DMS114 treated with DMSO at 0.1 percent for 48 hours (cell line): ENCODE data around the gene EHF.

Experiments
- DNase-seq: peaks from one replicate; lab custom pipeline; 2025; ENCODE audit not compliant: unreplicated experiment; lab: John Stamatoyannopoulos, UW

Gene EHF

DNA sequence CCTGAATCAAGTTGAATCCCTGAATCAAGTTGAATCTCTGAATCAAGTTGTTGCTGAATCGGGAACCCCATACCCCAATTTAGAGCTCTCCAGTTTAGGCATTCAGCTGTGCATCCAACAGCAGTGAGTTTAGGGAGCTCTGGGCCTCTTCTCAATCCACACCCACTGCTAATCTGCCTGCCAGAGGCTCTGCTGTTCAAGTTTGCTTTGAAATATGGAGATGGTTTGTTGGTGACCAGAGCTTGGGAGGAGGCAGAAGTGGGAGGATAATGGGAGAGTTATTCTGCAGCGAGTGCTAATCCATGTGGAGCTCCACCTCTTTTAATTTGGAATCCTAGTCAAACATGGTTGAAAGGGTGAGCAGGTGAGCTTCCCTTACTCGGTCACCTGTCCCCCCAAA, 22.4 kb downstream of the EHF start:
- no peak for DNase-seq

DNA sequence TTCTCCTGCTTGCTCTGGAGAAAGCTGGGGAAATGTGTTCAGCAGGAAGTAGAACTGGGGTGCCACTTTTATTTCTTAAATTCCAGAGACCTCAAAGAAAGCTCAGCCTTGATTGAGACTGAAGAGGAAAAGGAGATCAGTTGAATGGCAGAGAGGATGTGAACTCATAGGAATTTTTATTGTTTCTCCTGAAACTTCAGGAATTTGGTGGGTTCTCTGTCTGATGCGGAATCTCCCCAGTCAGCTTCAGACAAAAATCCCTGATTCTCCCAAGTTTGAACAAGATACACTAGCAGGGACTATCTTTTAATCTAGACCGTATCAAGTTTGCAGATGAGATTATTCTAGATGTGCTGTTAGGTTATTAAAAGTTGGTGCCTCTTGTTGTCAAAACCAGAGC, 23.0 kb downstream of the EHF start:
- DNase-seq = no peak

- DNase-seq = no peak
Measured at GRCh38 chr11:34644669-34645406, 23.9 kb downstream of the EHF start.

DNA sequence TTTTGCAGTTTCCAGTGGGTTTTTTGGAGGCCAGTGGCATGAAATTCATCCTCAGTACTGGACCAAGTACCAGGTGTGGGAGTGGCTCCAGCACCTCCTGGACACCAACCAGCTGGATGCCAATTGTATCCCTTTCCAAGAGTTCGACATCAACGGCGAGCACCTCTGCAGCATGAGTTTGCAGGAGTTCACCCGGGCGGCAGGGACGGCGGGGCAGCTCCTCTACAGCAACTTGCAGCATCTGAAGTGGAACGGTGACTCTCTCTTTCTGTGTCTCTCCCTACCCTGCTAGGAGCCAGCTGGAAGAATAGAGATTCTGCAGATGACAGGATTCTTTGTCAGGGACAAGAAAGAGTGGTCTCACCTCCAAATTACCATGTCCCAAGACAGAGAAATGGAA, 25.5 kb downstream of the EHF start:
- DNase-seq = no peak

GRCh38 chr11:34647131-34647530, 26.2 kb downstream of the EHF start:
- no peak for DNase-seq

DNA sequence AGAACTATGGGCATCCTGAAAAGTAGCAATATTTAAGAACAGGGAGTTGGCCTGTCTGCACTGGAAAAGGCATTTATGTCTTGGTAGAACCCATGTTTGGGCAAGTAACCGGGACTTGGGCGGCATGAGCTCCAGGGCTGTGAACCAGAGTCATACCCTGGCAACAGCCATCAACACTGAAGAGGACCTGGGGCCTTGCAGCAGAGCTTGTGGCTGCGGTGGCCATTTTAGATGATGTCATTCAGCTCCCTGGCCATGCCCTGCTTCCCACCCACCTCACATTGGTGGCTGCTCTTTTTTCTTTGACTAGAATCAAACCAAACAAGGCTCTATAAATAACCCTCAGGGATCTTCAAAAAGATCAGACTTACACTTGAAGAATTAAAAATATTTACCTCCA, 26.6 kb downstream of the EHF start:
- DNase-seq = no peak

GRCh38 chr11:34648036-34648435, 27.1 kb downstream of the EHF start:
- no peak for DNase-seq

GRCh38 chr11:34649597-34649996, 28.7 kb downstream of the EHF start:
- DNase-seq = no peak

- DNase-seq = no peak
Measured at GRCh38 chr11:34650528-34650927, 29.6 kb downstream of the EHF start.

GRCh38 chr11:34651551-34651950, 30.7 kb downstream of the EHF start:
- DNase-seq = no peak

- no peak for DNase-seq
Measured at GRCh38 chr11:34652191-34652973, 31.5 kb downstream of the EHF start.

DNA sequence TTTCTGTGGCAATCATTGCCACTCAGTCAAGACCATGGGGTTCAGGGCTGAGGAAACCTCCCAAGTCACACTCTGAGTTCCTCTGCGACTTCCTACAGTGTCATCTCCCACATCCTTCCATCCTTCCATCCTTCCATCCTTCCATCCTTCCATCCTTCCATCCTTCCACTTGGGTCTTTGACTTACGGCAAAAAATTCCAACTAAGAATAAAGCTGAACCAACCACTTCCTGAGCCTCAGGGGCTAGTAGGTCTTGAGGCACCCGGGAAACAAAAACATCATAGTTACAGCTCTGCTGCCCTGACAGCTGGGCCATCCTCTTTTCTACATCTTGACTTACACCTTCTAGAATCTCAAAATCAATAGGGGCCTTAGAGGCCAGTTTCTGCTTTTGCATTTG, 32.1 kb downstream of the EHF start:
- DNase-seq = no peak

GRCh38 chr11:34653851-34654482, 33.1 kb downstream of the EHF start:
- DNase-seq = no peak

DNA sequence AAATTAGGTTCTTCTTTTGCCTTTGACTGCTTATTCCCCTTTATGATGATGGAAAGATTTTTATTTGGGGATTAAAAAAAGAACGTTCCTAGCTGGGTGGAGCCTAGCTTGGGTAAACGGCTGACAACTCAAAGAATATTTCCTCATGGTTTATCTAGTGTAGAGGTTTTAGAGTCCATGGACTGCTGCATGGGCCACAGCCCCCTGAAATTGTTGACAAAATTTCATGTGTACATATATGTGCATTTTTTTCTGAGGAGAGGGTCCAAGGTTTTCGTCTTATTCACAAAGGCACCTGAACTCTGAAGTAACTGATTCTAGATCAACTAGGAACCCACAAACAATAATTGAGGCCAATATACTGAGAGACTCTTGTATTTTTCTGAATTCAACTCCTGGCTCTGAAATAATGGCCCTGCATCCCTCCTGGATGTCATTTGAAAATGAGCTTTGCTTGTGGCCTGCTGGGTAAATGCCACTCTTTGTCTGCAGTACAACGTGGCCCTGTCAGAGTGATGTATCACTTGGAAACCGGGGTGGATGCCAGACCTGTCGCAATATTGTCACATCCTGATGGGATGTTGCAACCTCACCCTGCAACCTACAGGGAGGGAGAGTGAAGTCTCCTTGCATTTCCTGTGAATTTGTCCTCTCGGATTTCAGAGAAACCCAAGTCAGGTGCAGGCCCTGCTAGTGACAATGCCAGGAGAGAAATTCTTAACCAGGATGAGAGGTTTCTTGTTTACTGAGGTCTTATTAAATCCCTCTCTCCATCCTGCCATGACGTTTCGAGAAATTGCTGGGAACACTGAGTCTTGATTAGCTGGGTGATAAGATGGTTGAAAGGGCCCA, 33.8 kb downstream of the EHF start:
- no peak for DNase-seq

DNA sequence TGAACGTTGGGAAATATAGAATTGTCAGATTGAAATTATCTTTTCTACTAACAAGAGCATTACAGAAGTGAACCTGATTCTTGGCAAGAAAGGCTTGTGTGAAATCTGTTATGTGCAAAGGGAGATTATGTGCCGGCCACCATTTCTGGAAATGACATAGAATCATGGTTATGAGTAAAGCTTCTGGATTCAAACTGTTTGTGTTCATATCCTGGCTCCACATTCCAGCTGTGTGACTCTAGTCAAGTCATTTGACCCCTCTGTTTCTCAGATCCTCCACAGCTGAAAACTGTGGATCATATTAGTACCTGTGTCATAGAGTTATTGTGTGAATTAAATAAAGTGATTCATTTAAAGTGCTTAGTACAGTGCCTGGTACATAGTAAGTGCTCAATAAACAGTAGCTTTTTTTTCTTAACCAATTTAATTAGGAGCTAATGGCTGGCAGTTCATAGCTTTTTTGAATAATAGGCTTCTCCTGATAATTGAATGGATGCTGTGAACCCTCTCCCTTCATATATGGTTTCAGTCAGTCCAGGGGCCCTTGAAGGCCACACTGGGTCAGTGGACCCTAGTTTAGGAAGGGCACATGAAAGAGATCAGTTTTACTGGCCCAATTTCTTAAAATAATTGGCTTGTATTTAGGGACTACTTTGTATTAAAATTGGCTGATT, 34.6 kb downstream of the EHF start:
- DNase-seq = no peak

- no peak for DNase-seq
Measured at GRCh38 chr11:34656062-34656720, 35.3 kb downstream of the EHF start.

DNA sequence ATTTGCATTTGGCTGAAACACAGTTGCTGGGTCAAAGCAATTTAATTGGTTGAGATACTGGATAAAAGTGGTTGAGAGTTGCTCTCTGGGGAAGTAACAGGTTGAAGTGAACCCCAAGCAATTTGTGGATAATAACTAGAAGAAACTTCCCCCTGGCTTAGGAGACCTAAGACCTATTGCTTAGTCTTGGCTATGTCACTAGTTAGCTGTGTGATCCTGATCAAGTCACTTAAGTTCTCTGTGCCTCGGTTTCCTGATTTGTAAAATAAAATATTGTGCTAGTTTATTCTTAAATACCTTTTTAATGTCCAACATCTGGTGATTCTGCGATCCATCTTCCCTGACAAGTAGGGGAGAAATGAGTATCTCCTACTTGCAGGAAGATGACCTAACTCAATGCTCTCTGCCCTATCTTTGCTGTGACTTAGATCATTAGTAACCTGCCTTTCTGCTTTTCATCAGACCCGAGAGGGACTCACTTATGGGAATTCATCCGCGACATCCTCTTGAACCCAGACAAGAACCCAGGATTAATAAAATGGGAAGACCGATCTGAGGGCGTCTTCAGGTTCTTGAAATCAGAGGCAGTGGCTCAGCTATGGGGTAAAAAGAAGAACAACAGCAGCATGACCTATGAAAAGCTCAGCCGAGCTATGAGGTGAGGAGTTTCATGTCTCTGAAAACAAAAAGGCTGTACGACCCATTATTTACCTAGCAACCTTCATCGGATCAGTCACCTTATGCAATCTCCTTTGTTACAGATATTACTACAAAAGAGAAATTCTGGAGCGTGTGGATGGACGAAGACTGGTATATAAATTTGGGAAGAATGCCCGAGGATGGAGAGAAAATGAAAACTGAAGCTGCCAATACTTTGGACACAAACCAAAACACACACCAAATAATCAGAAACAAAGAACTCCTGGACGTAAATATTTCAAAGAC, 37.5 kb downstream of the EHF start:
- no peak for DNase-seq

DNA sequence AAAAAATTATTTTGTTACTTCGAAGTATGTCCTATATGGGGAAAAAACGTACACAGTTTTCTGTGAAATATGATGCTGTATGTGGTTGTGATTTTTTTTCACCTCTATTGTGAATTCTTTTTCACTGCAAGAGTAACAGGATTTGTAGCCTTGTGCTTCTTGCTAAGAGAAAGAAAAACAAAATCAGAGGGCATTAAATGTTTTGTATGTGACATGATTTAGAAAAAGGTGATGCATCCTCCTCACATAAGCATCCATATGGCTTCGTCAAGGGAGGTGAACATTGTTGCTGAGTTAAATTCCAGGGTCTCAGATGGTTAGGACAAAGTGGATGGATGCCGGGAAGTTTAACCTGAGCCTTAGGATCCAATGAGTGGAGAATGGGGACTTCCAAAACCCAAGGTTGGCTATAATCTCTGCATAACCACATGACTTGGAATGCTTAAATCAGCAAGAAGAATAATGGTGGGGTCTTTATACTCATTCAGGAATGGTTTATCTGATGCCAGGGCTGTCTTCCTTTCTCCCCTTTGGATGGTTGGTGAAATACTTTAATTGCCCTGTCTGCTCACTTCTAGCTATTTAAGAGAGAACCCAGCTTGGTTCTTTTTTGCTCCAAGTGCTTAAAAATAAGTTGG, 38.3 kb downstream of the EHF start:
- DNase-seq = no peak
